ENCODE results near the gene MROH2A.
"Not testable (repeated sequence)": the region's sequence is repeated elsewhere in the genome, so short reads cannot be mapped to it uniquely, and the experiment has no call there.

MROH2A gene

GRCh38 chr2:233778030-233778429, at the start of gene MROH2A:
Gene MROH2A, plus strand, starts transcription at chr2:233778330. Its CDS starts 1,029 bp downstream, at chr2:233779359.
- no peak for DNase-seq (ENCODE audit: low read depth in 2 of 2)

GRCh38 chr2:233728723-233729301, 49.3 kb upstream of the MROH2A start, which contains the start of gene UGT1A3:
Gene UGT1A3, plus strand, starts transcription at chr2:233729042. Its CDS starts 85 bp downstream, at chr2:233729127.
- no peak for DNase-seq (ENCODE audit: low read depth in 2 of 2)

- not testable (repeated sequence) for DNase-seq (ENCODE audit: low read depth in 2 of 2)
These were observed 41.1 kb upstream of the MROH2A start for GRCh38 chr2:233736868-233737653.

- no peak for DNase-seq (ENCODE audit: low read depth in 2 of 2)
These were observed 37.3 kb upstream of the MROH2A start for GRCh38 chr2:233740870-233741269.

GRCh38 chr2:233743464-233744259, 34.5 kb upstream of the MROH2A start:
- DNase-seq (ENCODE audit: low read depth in 2 of 2), result no peak

- DNase-seq (ENCODE audit: low read depth in 2 of 2), result no peak
These were observed 32.9 kb upstream of the MROH2A start for GRCh38 chr2:233745073-233745755.

- DNase-seq (ENCODE audit: low read depth in 2 of 2), result not testable (repeated sequence)
These were observed 32.3 kb upstream of the MROH2A start for GRCh38 chr2:233745838-233746237.

- no peak for DNase-seq (ENCODE audit: low read depth in 2 of 2)
These were observed 31.5 kb upstream of the MROH2A start for GRCh38 chr2:233746475-233747282.

GRCh38 chr2:233747283-233747544, 30.9 kb upstream of the MROH2A start:
- no peak for DNase-seq (ENCODE audit: low read depth in 2 of 2)

- DNase-seq (ENCODE audit: low read depth in 2 of 2), result not testable (repeated sequence)
These were observed 27.4 kb upstream of the MROH2A start for GRCh38 chr2:233750689-233751088.

- not testable (repeated sequence) for DNase-seq (ENCODE audit: low read depth in 2 of 2)
These were observed 26.7 kb upstream of the MROH2A start for GRCh38 chr2:233751212-233752009.

GRCh38 chr2:233754872-233755611, 23.1 kb upstream of the MROH2A start:
- DNase-seq (ENCODE audit: low read depth in 2 of 2), result no peak

- no peak for DNase-seq (ENCODE audit: low read depth in 2 of 2)
These were observed 21.6 kb upstream of the MROH2A start for GRCh38 chr2:233756429-233757081.

- no peak for DNase-seq (ENCODE audit: low read depth in 2 of 2)
These were observed 20.0 kb upstream of the MROH2A start for GRCh38 chr2:233758141-233758540.

- no peak for DNase-seq (ENCODE audit: low read depth in 2 of 2)
These were observed 19.3 kb upstream of the MROH2A start for GRCh38 chr2:233758849-233759248.

GRCh38 chr2:233760043-233760442, 18.1 kb upstream of the MROH2A start, which contains the start of gene UGT1A1:
Gene UGT1A1, plus strand, starts transcription at chr2:233760270. Its CDS starts 18 bp downstream, at chr2:233760288.
- no peak for DNase-seq (ENCODE audit: low read depth in 2 of 2)

GRCh38 chr2:233761040-233761769, 16.9 kb upstream of the MROH2A start:
- no peak for DNase-seq (ENCODE audit: low read depth in 2 of 2)

GRCh38 chr2:233764264-233764663, 13.9 kb upstream of the MROH2A start:
- no peak for DNase-seq (ENCODE audit: low read depth in 2 of 2)
